Measurements from ENCODE around the gene SLC8B1. TPM values are rescaled to one million over a fixed set of nuclear protein-coding genes. Genes with fewer than 3 reads are reported as not detected.

The SLC8B1 gene
- total RNA-seq, 1 experiment from 2014 or later: 30.9 TPM

DNA sequence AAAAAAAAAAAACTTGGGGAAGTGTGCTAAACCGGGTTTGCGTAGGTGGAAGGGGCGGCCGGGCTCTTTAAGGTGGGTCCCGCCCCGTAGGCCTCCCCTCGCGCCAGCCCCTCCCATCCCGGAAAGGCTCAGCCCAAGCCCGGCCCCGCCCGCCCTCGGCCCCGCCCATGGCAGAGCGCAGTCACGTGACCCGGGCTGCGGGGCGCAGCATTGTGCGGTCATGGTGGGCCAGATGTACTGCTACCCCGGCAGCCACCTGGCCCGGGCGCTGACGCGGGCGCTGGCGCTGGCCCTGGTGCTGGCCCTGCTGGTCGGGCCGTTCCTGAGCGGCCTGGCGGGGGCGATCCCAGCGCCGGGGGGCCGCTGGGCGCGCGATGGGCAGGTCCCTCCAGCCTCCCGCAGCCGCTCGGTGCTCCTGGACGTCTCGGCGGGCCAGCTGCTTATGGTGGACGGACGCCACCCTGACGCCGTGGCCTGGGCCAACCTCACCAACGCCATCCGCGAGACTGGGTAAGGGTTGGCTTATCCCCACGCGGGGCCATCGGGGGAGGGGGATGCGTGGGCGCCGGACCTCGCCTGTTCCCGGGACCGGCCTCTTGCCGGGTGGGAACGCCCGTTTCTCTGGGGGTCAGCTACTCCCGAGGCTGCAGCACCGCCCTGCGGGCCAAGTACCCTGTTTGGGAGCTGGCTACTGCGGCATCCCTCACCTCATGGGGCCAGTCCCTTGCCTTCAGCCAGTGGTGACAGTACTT lies 23.6 kb upstream of the SLC8B1 start, which contains the start of gene PLBD2:
Gene PLBD2, plus strand, starts transcription at position 207 of the 752 bp plus-strand sequence. Its CDS starts 14 bp downstream, at position 221.
- POLR2A ChIA-PET: interaction anchor here (0.6 kb wide), 2 partner anchors 137 to 176 kb away, joined by 3 to 6 read pairs; partner anchors contain the start of gene TPCN1
- H3K27me3 ChIP-seq (ENCODE audit: insufficient read depth, low read length): no peaks in the 10 kb centered on the region
- BruUV-seq (replicated peaks): no TSS peak
- peak within 1 kb of the TSS; percentile 22 for H2AFZ ChIP-seq (ENCODE audit: low read depth, low read length, poor library complexity, severe bottlenecking)
- peak within 1 kb of the TSS; percentile 85 for H3K27ac ChIP-seq (ENCODE audit: low read depth, low read length)
- intact Hi-C loops (cut with micrococcal nuclease): loop anchor here (2.0 kb wide), 1 partner anchor 24 kb away; the partner anchor contains the start of gene SLC8B1
- DNase-seq (ENCODE audit: low read depth, low spot score) (peak; percentile 82), ATAC-seq (peak; percentile 94)
- CTCF ChIA-PET: interaction anchor here (0.6 to 0.7 kb wide), 2 partner anchors 20 to 134 kb away, joined by 5 read pairs; no protein-coding TSS in a partner anchor
- H3K9ac ChIP-seq (ENCODE audit: low read length): peak within 1 kb of the TSS; percentile 85
- RAD21 ChIA-PET (ENCODE audit: low non-redundant PET in 1 of 2, low total read pairs in 2 of 2, uncharacterized antibody in 2 of 2, unreplicated experiment in 2 of 2): no interaction called here
- no peaks in the 10 kb centered on the region for H3K9me3 ChIP-seq (ENCODE audit: control insufficient read depth in 1 of 2, insufficient read depth in 1 of 2, low read depth in 1 of 2, low read length in 2 of 2)
- no peaks in the 10 kb centered on the region for H3K9me2 ChIP-seq (ENCODE audit: insufficient read depth)
- H3K4me2 ChIP-seq (ENCODE audit: low read length): peak within 1 kb of the TSS; percentile 95
- H3K4me3 ChIP-seq (replicated peaks in 1 of 2; ENCODE audit: low read depth in 1 of 2, low read length in 2 of 2): peak within 1 kb of the TSS; percentile 88 to 95
- H3K36me3 ChIP-seq (ENCODE audit: control insufficient read depth in 1 of 2, insufficient read depth in 2 of 2, low read length in 2 of 2): no peaks in the 10 kb centered on the region; a peak in 1 of 4 replicates
- no peaks in the 10 kb centered on the region for H4K20me1 ChIP-seq (ENCODE audit: insufficient read depth)
- peaks cover 24% of the 10 kb centered on the region for H3K79me2 ChIP-seq (ENCODE audit: insufficient read depth, low read length)
- peaks cover 12 to 24% of the 10 kb centered on the region in 2 experiments for H3K4me1 ChIP-seq (ENCODE audit: control insufficient read depth in 1 of 2, insufficient read depth in 2 of 2, low read length in 2 of 2)
- no peak; the same call in 1 of the 2 replicates for TF ChIP-seq ELF1 (IDR thresholded peaks at IDR 0.05; ENCODE audit: borderline replicate concordance, low read depth)
- TF ChIP-seq ZFX (IDR thresholded peaks at IDR 0.05): peak; percentile 70; the same call in 1 of the 2 replicates
- no peak for TF ChIP-seq ZNF274 (IDR thresholded peaks at IDR 0.05; ENCODE audit: low read depth, low read length)
- peak; percentile 34 for TF ChIP-seq YY1 (IDR thresholded peaks at IDR 0.05; ENCODE audit: extremely low read depth, insufficient replicate concordance, low read depth, low read length)
- TF ChIP-seq SRF (IDR thresholded peaks at IDR 0.05; ENCODE audit: low read depth): no peak
- TF ChIP-seq, protein P1, sequence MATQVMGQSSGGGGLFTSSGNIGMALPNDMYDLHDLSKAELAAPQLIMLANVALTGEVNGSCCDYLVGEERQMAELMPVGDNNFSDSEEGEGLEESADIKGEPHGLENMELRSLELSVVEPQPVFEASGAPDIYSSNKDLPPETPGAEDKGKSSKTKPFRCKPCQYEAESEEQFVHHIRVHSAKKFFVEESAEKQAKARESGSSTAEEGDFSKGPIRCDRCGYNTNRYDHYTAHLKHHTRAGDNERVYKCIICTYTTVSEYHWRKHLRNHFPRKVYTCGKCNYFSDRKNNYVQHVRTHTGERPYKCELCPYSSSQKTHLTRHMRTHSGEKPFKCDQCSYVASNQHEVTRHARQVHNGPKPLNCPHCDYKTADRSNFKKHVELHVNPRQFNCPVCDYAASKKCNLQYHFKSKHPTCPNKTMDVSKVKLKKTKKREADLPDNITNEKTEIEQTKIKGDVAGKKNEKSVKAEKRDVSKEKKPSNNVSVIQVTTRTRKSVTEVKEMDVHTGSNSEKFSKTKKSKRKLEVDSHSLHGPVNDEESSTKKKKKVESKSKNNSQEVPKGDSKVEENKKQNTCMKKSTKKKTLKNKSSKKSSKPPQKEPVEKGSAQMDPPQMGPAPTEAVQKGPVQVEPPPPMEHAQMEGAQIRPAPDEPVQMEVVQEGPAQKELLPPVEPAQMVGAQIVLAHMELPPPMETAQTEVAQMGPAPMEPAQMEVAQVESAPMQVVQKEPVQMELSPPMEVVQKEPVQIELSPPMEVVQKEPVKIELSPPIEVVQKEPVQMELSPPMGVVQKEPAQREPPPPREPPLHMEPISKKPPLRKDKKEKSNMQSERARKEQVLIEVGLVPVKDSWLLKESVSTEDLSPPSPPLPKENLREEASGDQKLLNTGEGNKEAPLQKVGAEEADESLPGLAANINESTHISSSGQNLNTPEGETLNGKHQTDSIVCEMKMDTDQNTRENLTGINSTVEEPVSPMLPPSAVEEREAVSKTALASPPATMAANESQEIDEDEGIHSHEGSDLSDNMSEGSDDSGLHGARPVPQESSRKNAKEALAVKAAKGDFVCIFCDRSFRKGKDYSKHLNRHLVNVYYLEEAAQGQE (IDR thresholded peaks at IDR 0.05; ENCODE audit: low read depth): no peak; the same call in 1 of the 2 replicates
- peak; percentile 84 for TF ChIP-seq POLR2AphosphoS5 (IDR thresholded peaks at IDR 0.05; ENCODE audit: low read depth, low read length)
- TF ChIP-seq JUND (IDR thresholded peaks at IDR 0.05): no peak
- TF ChIP-seq CBX3 (IDR thresholded peaks at IDR 0.05; ENCODE audit: low read depth): no peak
- peak; percentile 18 for TF ChIP-seq POLR2A (IDR thresholded peaks at IDR 0.05; ENCODE audit: borderline replicate concordance, extremely low read depth, insufficient read depth, insufficient read length)
- no peak for TF ChIP-seq EZH2phosphoT487 (IDR thresholded peaks at IDR 0.05; ENCODE audit: borderline replicate concordance)
- no peak for TF ChIP-seq SIN3A (IDR thresholded peaks at IDR 0.05; ENCODE audit: low read depth)
- TF ChIP-seq FOSL1 (IDR thresholded peaks at IDR 0.05; ENCODE audit: low read depth): no peak
- TF ChIP-seq, protein P2, sequence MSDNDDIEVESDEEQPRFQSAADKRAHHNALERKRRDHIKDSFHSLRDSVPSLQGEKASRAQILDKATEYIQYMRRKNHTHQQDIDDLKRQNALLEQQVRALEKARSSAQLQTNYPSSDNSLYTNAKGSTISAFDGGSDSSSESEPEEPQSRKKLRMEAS (IDR thresholded peaks at IDR 0.05): peak; percentile 75
- TF ChIP-seq SP1 (IDR thresholded peaks at IDR 0.05; ENCODE audit: low read depth): peak; percentile 69
- no peak; the same call in 1 of the 2 replicates for TF ChIP-seq RAD21 (IDR thresholded peaks at IDR 0.05; ENCODE audit: low read depth)
- peak; percentile 98 for TF ChIP-seq EGR1 (IDR thresholded peaks at IDR 0.05; ENCODE audit: low read depth)
- TF ChIP-seq, protein P3, sequence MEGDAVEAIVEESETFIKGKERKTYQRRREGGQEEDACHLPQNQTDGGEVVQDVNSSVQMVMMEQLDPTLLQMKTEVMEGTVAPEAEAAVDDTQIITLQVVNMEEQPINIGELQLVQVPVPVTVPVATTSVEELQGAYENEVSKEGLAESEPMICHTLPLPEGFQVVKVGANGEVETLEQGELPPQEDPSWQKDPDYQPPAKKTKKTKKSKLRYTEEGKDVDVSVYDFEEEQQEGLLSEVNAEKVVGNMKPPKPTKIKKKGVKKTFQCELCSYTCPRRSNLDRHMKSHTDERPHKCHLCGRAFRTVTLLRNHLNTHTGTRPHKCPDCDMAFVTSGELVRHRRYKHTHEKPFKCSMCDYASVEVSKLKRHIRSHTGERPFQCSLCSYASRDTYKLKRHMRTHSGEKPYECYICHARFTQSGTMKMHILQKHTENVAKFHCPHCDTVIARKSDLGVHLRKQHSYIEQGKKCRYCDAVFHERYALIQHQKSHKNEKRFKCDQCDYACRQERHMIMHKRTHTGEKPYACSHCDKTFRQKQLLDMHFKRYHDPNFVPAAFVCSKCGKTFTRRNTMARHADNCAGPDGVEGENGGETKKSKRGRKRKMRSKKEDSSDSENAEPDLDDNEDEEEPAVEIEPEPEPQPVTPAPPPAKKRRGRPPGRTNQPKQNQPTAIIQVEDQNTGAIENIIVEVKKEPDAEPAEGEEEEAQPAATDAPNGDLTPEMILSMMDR (IDR thresholded peaks at IDR 0.05 in 2 of 3, conservative IDR thresholded peaks at IDR 0.05 in 1 of 3; ENCODE audit: borderline replicate concordance in 1 of 3, insufficient read depth in 1 of 3, low read depth in 2 of 3, low read length in 2 of 3): no peak
- TF ChIP-seq, protein P4, sequence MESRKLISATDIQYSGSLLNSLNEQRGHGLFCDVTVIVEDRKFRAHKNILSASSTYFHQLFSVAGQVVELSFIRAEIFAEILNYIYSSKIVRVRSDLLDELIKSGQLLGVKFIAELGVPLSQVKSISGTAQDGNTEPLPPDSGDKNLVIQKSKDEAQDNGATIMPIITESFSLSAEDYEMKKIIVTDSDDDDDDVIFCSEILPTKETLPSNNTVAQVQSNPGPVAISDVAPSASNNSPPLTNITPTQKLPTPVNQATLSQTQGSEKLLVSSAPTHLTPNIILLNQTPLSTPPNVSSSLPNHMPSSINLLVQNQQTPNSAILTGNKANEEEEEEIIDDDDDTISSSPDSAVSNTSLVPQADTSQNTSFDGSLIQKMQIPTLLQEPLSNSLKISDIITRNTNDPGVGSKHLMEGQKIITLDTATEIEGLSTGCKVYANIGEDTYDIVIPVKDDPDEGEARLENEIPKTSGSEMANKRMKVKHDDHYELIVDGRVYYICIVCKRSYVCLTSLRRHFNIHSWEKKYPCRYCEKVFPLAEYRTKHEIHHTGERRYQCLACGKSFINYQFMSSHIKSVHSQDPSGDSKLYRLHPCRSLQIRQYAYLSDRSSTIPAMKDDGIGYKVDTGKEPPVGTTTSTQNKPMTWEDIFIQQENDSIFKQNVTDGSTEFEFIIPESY (IDR thresholded peaks at IDR 0.05; ENCODE audit: extremely low read depth, insufficient replicate concordance, low read length): no peak
- TF ChIP-seq CEBPB (IDR thresholded peaks at IDR 0.05; ENCODE audit: low read depth): no peak
